Measurements from ENCODE around the gene MFAP2. TPM values are rescaled to one million over a fixed set of nuclear protein-coding genes. Genes with fewer than 3 reads are reported as not detected.
A peak's percentile ranks its signal among the peaks of the same experiment; 100 is the strongest.

The MFAP2 gene
- total and polyA plus RNA-seq, 2 of the 8 experiments (the other 6 are each of a cell fraction or from before 2014, with no cell fraction given): 172 to 326 TPM

- TF ChIP-seq RAD21 (IDR thresholded peaks at IDR 0.05 in 1 of 2, conservative IDR thresholded peaks at IDR 0.05 in 1 of 2; ENCODE audit: low read depth in 2 of 2, low read length in 2 of 2): peak; percentile 47 to 53
- TF ChIP-seq TCF12 (IDR thresholded peaks at IDR 0.05; ENCODE audit: low read depth, low read length): 0 out of 2 replicates have a peak, but pooled peaks have one; percentile 36
- TF ChIP-seq ASH2L (IDR thresholded peaks at IDR 0.05; ENCODE audit: low read length): no peak
- TF ChIP-seq SP4 (IDR thresholded peaks at IDR 0.05; ENCODE audit: low read length): no peak
- peak; percentile 55; the same call in 1 of the 2 replicates for TF ChIP-seq TBP (IDR thresholded peaks at IDR 0.05; ENCODE audit: low read depth, low read length)
- TF ChIP-seq ATF3 (IDR thresholded peaks at IDR 0.05; ENCODE audit: insufficient read depth, low read depth, low read length): no peak
- no peak for TF ChIP-seq EGR1 (IDR thresholded peaks at IDR 0.05; ENCODE audit: borderline replicate concordance, low read depth, low read length)
- TF ChIP-seq POLR2AphosphoS5 (IDR thresholded peaks at IDR 0.05; ENCODE audit: low read depth, low read length): peak; percentile 48; the same call in 1 of the 2 replicates
- TF ChIP-seq TAF1 (IDR thresholded peaks at IDR 0.05; ENCODE audit: low read depth, low read length): peak; percentile 54; the same call in 1 of the 2 replicates
- peak; percentile 43 for TF ChIP-seq TAF7 (optimal IDR thresholded peaks at IDR 0.05; ENCODE audit: borderline replicate concordance, low read depth, low read length)
- TF ChIP-seq USF2 (IDR thresholded peaks at IDR 0.05; ENCODE audit: low read length): no peak
- peak; percentile 85 to 90; a peak in 3 of 4 replicates for TF ChIP-seq SIN3A (conservative IDR thresholded peaks at IDR 0.05 in 1 of 2, IDR thresholded peaks at IDR 0.05 in 1 of 2; ENCODE audit: low read depth in 1 of 2, low read length in 2 of 2)
- no peak for TF ChIP-seq SRF (IDR thresholded peaks at IDR 0.05; ENCODE audit: low read depth, low read length)
- TF ChIP-seq KDM5A (IDR thresholded peaks at IDR 0.05; ENCODE audit: low read length): no peak
- TF ChIP-seq SIRT6 (IDR thresholded peaks at IDR 0.05; ENCODE audit: low read length): no peak
- TF ChIP-seq RXRA (IDR thresholded peaks at IDR 0.05; ENCODE audit: insufficient read depth, low read depth, low read length): no peak
- TF ChIP-seq HDAC6 (IDR thresholded peaks at IDR 0.05; ENCODE audit: low read depth, low read length): no peak
- TF ChIP-seq GABPA (IDR thresholded peaks at IDR 0.05; ENCODE audit: borderline replicate concordance, insufficient read depth, low read length): peak; percentile 71; the same call in 1 of the 2 replicates
- no peak for TF ChIP-seq CHD1 (IDR thresholded peaks at IDR 0.05; ENCODE audit: low read depth, low read length)
- no peak for TF ChIP-seq SIX5 (IDR thresholded peaks at IDR 0.05; ENCODE audit: low read depth, low read length)
- no peak; the same call in 1 of the 2 replicates for TF ChIP-seq RBBP5 (IDR thresholded peaks at IDR 0.05; ENCODE audit: borderline replicate concordance, low read depth, low read length)
- no peak for TF ChIP-seq SAP30 (IDR thresholded peaks at IDR 0.05; ENCODE audit: insufficient read depth, insufficient replicate concordance, low read length)
- TF ChIP-seq JUND (IDR thresholded peaks at IDR 0.05; ENCODE audit: low read length): no peak
These were observed 19.7 kb downstream of the MFAP2 start (continued) for GRCh38 chr1:16960560-16961296.
